ENCODE data around the gene CXXC5.

CXXC5 gene

DNA sequence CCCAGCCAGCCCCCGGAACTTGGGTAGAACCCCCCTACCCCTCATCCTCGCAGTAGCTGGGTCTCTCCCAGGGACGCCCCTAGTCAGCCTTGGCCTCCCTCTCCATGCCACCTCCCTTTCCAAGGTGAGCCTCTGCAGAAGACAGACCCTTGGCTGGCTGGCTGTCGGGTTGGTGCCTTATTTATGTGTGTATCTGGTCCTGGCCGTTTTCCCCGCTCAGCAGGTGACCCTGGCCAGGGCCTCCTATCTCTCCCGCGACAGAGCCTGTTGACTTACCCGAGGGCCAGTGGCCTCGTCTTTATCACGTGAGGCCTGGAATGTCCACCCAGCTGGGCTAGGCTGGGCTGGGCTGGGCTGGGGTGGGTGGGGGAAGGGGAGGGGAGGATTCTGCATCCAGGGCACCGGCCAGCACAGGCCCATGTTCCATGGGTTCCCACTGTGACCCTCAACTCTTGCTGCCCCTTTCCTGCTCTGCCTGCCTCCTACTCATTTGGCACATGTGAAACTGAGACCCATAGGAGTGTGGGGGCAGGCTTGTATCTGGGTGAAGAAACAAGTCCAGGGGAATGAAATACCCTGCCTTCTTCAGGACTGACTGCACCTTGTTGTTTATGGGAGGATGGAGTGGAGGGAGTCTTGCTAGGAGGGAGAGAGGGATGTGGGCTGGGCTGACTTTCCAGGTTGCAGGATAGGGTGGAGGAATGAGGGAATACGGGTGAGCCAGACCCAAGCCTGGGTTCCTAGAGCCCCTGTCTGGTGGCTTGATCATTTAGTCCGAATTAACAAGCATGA, 3.1 kb downstream of the CXXC5 start:
- DNase-seq = peak; percentile 82 to 91
- intact Hi-C loops (cut with DNase I; ENCODE audit: low total_unique reads) = no loop called here
- Histone ChIP-seq H3K27ac (peak overlapping the region; percentile 88 to 94), H3K36me3 (no peaks in the 10 kb centered on the region), H3K9me3 (no peaks in the 10 kb centered on the region), H3K27me3 (no peaks in the 10 kb centered on the region), H3K4me1 (peaks cover 4 to 72% (median 65%) of the 10 kb centered on the region in 4 donors), H3K4me3 (peak overlapping the region; percentile 71 to 98)
- TF ChIP-seq, protein P1, sequence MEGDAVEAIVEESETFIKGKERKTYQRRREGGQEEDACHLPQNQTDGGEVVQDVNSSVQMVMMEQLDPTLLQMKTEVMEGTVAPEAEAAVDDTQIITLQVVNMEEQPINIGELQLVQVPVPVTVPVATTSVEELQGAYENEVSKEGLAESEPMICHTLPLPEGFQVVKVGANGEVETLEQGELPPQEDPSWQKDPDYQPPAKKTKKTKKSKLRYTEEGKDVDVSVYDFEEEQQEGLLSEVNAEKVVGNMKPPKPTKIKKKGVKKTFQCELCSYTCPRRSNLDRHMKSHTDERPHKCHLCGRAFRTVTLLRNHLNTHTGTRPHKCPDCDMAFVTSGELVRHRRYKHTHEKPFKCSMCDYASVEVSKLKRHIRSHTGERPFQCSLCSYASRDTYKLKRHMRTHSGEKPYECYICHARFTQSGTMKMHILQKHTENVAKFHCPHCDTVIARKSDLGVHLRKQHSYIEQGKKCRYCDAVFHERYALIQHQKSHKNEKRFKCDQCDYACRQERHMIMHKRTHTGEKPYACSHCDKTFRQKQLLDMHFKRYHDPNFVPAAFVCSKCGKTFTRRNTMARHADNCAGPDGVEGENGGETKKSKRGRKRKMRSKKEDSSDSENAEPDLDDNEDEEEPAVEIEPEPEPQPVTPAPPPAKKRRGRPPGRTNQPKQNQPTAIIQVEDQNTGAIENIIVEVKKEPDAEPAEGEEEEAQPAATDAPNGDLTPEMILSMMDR (IDR thresholded peaks at IDR 0.05) = no peak

DNA sequence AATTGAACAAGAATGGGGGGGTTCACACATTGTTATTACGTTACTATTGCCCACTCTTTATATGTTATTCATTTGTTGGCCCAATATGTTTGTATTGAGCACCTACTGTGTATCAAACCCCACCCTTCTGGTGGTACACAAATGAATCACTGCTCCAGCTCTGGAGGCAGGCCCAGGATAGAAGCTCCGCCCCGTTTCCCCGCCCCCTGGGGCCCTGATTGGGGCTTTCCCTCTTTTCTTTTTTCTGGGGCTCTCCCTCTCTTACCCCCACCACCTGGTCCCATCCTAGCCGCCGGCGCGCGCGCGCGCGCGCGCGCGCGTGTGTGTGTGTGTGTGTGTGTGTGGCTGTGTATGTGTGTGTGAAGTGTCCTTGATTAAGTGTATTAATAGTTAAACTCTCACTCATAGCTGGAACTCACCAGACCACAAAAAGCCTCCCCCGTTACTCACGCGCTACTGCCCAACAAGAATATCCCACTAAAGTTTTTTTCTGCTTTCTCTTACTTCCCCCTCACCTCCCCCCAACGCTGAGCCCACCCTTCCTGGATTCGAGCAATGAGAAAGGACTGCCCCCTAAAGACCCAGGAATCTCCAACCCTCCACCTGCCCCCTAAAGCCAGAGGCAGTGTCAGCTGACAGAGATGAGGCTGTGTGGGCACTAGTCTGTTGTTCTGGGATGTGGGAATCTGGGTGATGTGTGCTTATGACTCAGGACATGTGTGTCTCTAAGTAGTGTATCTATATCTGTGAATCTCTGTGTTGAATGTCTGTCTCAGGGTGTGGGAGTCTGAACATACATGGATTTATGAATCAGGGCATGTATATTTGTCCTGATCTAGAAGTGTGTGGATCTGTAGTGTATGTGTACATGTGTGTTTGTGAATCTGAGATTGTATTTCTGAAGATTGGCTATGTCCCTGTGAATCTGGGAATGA, 4.0 kb downstream of the CXXC5 start:
- Histone ChIP-seq H3K4me3 (peak overlapping the region; percentile 71 to 98), H3K27me3 (no peaks in the 10 kb centered on the region), H3K9me3 (no peaks in the 10 kb centered on the region), H3K4me1 (peaks cover 4 to 75% (median 70%) of the 10 kb centered on the region in 4 donors), H3K27ac (peak overlapping the region; percentile 88 to 94), H3K36me3 (no peaks in the 10 kb centered on the region)
- DNase-seq = peak; percentile 90 to 97
- intact Hi-C loops (cut with DNase I; ENCODE audit: low total_unique reads) = no loop called here
- TF ChIP-seq, protein P1 (IDR thresholded peaks at IDR 0.05) = no peak

DNA sequence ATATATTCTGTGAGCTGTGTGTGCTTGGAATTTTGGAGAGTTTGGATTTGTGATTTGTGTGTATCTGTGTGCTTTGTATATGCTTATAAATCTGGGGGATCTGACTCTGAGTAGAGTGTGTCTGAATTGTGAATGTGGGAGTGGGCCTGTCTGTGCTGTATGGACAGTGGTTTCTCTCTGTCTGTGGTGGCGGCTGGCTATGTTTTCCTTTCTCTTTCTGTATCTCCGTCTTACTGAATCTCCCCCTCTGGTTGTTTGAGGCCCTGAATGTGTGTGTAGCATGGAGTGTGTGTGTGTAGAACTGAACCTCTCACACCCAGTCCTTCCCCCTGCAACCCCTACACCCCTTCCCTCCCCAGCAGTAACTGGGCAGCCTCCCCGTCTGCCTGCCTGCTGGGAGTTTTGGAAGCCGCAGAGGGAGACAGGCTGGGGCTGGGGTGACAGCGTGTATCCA, 4.7 kb downstream of the CXXC5 start:
- peak overlapping the region; percentile 71 to 98 for H3K4me3 ChIP-seq
- DNase-seq = no peak

DNA sequence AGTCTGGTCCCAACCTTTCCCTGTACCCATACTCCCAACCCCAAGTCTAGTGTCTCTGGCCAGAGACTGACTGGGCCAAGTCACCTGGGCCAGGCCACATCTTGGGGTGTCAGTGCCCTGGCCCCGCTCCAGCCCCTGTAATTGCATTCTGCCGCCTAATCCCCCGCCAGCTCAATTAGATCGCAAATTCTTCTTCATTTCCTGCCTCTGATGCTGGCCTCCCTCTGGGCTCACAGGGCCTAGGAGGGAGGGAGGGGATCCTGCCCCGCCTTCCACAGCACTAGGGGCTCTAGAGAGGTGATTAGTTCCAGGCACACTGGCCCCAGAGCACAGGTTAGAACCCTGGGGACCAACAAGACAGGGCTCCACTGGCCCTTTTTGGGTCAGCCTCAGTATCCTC, 5.5 kb downstream of the CXXC5 start:
- H3K9me3 ChIP-seq = no peaks in the 10 kb centered on the region
- H3K27ac ChIP-seq = peak overlapping the region; percentile 88 to 94
- peaks cover 4 to 81% (median 77%) of the 10 kb centered on the region in 4 donors for H3K4me1 ChIP-seq
- TF ChIP-seq, protein P1 (IDR thresholded peaks at IDR 0.05) = no peak
- no peaks in the 10 kb centered on the region for H3K36me3 ChIP-seq
- intact Hi-C loops (cut with DNase I; ENCODE audit: low total_unique reads) = no loop called here
- DNase-seq = no peak
- H3K27me3 ChIP-seq = no peaks in the 10 kb centered on the region
- H3K4me3 ChIP-seq = no peak overlapping the region

More for the DNA sequence above, 4.7 kb downstream of the CXXC5 start:
- Histone ChIP-seq H3K27ac (peak overlapping the region; percentile 88 to 94), H3K36me3 (no peaks in the 10 kb centered on the region), H3K9me3 (no peaks in the 10 kb centered on the region), H3K4me1 (peaks cover 4 to 75% (median 70%) of the 10 kb centered on the region in 4 donors), H3K27me3 (no peaks in the 10 kb centered on the region)
- TF ChIP-seq, protein P1 (IDR thresholded peaks at IDR 0.05) = no peak
- intact Hi-C loops (cut with DNase I; ENCODE audit: low total_unique reads) = no loop called here

DNA sequence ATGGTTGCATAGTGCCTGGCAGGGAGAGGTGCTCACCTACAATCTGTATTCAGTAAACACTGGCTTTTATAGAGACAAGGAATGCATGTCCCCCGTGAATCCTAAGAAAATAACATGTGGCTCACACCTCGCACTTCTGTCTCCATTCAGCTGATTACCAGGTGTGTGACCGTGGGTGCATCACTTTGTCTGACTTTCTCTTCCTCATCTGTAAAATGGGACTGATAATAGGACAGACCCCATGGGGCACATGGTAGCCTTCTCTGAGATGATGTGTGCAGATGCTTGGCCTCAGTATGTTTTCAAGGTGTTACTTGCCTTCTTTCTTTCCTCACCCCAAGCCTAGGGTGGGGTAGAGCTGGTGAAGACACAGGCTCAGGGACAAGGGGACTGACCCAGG, 6.3 kb downstream of the CXXC5 start:
- no peaks in the 10 kb centered on the region for H3K36me3 ChIP-seq
- TF ChIP-seq, protein P1 (IDR thresholded peaks at IDR 0.05) = no peak
- H3K4me3 ChIP-seq = peak overlapping the region in 1 of 2 donors; percentile 24
- peaks cover 4 to 90% (median 85%) of the 10 kb centered on the region in 4 donors for H3K4me1 ChIP-seq
- intact Hi-C loops (cut with DNase I; ENCODE audit: low total_unique reads) = no loop called here
- DNase-seq = no peak
- peak overlapping the region; percentile 88 to 94 for H3K27ac ChIP-seq
- H3K9me3 ChIP-seq = no peaks in the 10 kb centered on the region
- no peaks in the 10 kb centered on the region for H3K27me3 ChIP-seq
